Breast epithelium (tissue), 3 donors: ENCODE data around the gene RASD2.

Experiments
- POLR2A ChIP-seq: fragments of 450-650 bp; IDR thresholded peaks from one replicate; pipeline ENCODE4 v1.6.1; 2016; ENCODE audit warnings: antibody characterized with exemption, mild to moderate bottlenecking, moderate library complexity
- TF ChIP-seq, protein P1 (sequence below), 3 donors: fragments of 450-650 bp; IDR thresholded peaks; one replicate each; pipeline ENCODE4 v1.5.1; 2016 to 2017; ENCODE audit warnings: antibody characterized with exemption in 3 of 3, mild to moderate bottlenecking in 3 of 3, moderate library complexity in 3 of 3

DNA sequence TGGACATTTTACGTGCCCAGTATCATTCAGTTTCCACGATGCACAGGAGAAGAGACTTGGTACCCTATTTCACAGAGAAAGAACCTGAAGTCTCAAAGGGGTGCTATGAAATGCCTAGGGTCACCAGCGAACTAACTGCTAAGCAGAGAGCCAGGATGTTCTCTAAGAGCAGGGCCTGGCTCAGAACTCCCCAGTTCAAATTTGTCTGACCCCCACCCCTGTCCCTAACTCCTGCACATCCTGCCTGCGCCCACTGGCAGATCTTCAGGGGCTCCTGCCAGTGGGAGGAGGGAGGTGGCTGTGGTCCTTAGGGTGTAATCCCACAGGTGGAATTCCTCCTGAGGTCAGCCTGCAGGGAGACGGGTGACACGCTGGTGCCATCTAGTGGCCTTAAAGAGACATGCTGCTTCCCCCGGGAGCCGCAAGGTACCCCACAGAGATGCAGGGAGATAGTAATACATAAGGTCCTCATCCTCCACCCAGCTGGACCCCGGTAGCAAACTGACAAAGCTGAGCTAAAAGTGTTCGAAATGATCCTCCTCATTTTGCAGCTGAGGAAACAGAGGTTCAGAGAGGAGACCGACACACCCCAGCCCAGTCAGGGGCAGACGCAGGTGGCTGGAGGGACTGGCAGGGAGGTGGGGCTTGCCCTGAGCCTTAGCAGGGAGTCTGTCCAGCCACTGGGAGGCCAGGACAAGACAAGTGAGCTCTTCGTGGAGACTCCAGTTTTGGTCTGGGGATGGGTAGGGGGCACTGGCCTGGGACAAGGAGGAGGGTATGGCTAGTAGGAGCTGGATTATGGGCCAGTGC is 42.4 kb downstream of the RASD2 start:
- TF ChIP-seq, protein P1, sequence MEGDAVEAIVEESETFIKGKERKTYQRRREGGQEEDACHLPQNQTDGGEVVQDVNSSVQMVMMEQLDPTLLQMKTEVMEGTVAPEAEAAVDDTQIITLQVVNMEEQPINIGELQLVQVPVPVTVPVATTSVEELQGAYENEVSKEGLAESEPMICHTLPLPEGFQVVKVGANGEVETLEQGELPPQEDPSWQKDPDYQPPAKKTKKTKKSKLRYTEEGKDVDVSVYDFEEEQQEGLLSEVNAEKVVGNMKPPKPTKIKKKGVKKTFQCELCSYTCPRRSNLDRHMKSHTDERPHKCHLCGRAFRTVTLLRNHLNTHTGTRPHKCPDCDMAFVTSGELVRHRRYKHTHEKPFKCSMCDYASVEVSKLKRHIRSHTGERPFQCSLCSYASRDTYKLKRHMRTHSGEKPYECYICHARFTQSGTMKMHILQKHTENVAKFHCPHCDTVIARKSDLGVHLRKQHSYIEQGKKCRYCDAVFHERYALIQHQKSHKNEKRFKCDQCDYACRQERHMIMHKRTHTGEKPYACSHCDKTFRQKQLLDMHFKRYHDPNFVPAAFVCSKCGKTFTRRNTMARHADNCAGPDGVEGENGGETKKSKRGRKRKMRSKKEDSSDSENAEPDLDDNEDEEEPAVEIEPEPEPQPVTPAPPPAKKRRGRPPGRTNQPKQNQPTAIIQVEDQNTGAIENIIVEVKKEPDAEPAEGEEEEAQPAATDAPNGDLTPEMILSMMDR (IDR thresholded peaks at IDR 0.05), result peak; percentile 45 to 92 (median 88)
- no peak for TF ChIP-seq POLR2A
